HG03159 (cell line): ENCODE results near the gene AGPAT4.
A peak's percentile ranks its signal among the peaks of the same experiment; 100 is the strongest.
"Not testable (repeated sequence)": the region's sequence is repeated elsewhere in the genome, so short reads cannot be mapped to it uniquely, and the experiment has no call there.

Source experiments
- ATAC-seq: cut with Tn5 transposase; IDR thresholded peaks from one replicate; pipeline ENCODE4 v1.9.1; 2021; ENCODE audit warnings: mild to moderate bottlenecking, moderate library complexity; ENCODE audit not compliant: unreplicated experiment

Gene AGPAT4

GRCh38 chr6:161273752-161274487, at the start of gene AGPAT4:
Gene AGPAT4, minus strand, starts transcription at chr6:161274061. Its CDS starts 41,848 bp downstream, at chr6:161232213.
- peak; percentile 95 for ATAC-seq

GRCh38 chr6:161319231-161319630, 45.4 kb upstream of the AGPAT4 start:
- no peak for ATAC-seq

- no peak for ATAC-seq
Observed at GRCh38 chr6:161318456-161318855, 44.6 kb upstream of the AGPAT4 start.

- ATAC-seq: no peak
Observed at GRCh38 chr6:161316531-161316930, 42.7 kb upstream of the AGPAT4 start.

GRCh38 chr6:161315246-161315917, 41.5 kb upstream of the AGPAT4 start:
- ATAC-seq: not testable (repeated sequence)

- ATAC-seq: not testable (repeated sequence)
Observed at GRCh38 chr6:161314541-161315245, 40.8 kb upstream of the AGPAT4 start.

GRCh38 chr6:161313940-161314509, 40.2 kb upstream of the AGPAT4 start:
- ATAC-seq: no peak

- ATAC-seq: not testable (repeated sequence)
Observed at GRCh38 chr6:161313475-161313874, 39.6 kb upstream of the AGPAT4 start.

GRCh38 chr6:161309774-161310173, 35.9 kb upstream of the AGPAT4 start:
- not testable (repeated sequence) for ATAC-seq

GRCh38 chr6:161308075-161308655, 34.3 kb upstream of the AGPAT4 start:
- ATAC-seq: no peak

- no peak for ATAC-seq
Observed at GRCh38 chr6:161305860-161306259, 32.0 kb upstream of the AGPAT4 start.

GRCh38 chr6:161303628-161304340, 29.9 kb upstream of the AGPAT4 start:
- ATAC-seq: no peak

- ATAC-seq: no peak
Observed at GRCh38 chr6:161302949-161303348, 29.1 kb upstream of the AGPAT4 start.

- no peak for ATAC-seq
Observed at GRCh38 chr6:161301338-161301737, 27.5 kb upstream of the AGPAT4 start.

- ATAC-seq: no peak
Observed at GRCh38 chr6:161300823-161301222, 27.0 kb upstream of the AGPAT4 start.

- no peak for ATAC-seq
Observed at GRCh38 chr6:161299726-161300125, 25.9 kb upstream of the AGPAT4 start.

GRCh38 chr6:161295784-161296183, 21.9 kb upstream of the AGPAT4 start:
- ATAC-seq: no peak

GRCh38 chr6:161292650-161293281, 18.9 kb upstream of the AGPAT4 start:
- ATAC-seq: no peak

GRCh38 chr6:161292145-161292544, 18.3 kb upstream of the AGPAT4 start:
- no peak for ATAC-seq

- ATAC-seq: no peak
Observed at GRCh38 chr6:161290751-161291150, 16.9 kb upstream of the AGPAT4 start.
